GM23338 (cell line): Measurements from ENCODE around the gene SIDT2. TPM values are rescaled to one million over a fixed set of nuclear protein-coding genes. Genes with fewer than 3 reads are reported as not detected.

ENCODE experiments used
- ATAC-seq: fragments of 200-7000 bp; cut with Tn5 transposase; 3 replicates; pipeline ENCODE4 v1.9.1; 2020
- DNase-seq: peaks from one replicate; pipeline ENCODE4 v3.0.0-alpha.2; 2015; ENCODE audit warnings: low spot score
- H2AFZ ChIP-seq: fragments of 200-600 bp; sonication (generic); 2 replicates; pipeline ENCODE4 v1.8.0; 2016; ENCODE audit warnings: antibody characterized with exemption, mild to moderate bottlenecking, moderate library complexity
- H3F3A ChIP-seq: fragments of 200-600 bp; sonication (generic); replicated peaks from 2 replicates; pipeline ENCODE4 v1.8.0; 2017; ENCODE audit warnings: antibody characterized with exemption, mixed run types, low read depth
- H3K27ac ChIP-seq: fragments of 200-600 bp; sonication (generic); 2 replicates; pipeline ENCODE4 v1.6.1; 2016; ENCODE audit warnings: low read depth
- H3K27me3 ChIP-seq: fragments of 200-600 bp; sonication (generic); 2 replicates; pipeline ENCODE4 v1.8.0; 2016; ENCODE audit warnings: mild to moderate bottlenecking, mixed run types, moderate library complexity; ENCODE audit not compliant: insufficient read depth
- H3K36me3 ChIP-seq: fragments of 200-600 bp; sonication (generic); 2 replicates; pipeline ENCODE4 v1.8.0; 2016; ENCODE audit warnings: mild to moderate bottlenecking; ENCODE audit not compliant: insufficient read depth
- H3K4me1 ChIP-seq: fragments of 200-600 bp; sonication (generic); 2 replicates; pipeline ENCODE4 v1.8.0; 2016; ENCODE audit warnings: mild to moderate bottlenecking, moderate library complexity; ENCODE audit not compliant: insufficient read depth
- H3K4me2 ChIP-seq: fragments of 200-600 bp; sonication (generic); 2 replicates; pipeline ENCODE4 v1.7.1; 2017; ENCODE audit warnings: mixed run types
- H3K4me3 ChIP-seq: fragments of 200-600 bp; sonication (generic); 2 replicates; pipeline ENCODE4 v1.6.1; 2016; ENCODE audit warnings: mixed run types
- H3K79me2 ChIP-seq: fragments of 200-600 bp; sonication (generic); replicated peaks from 2 replicates; pipeline ENCODE4 v1.8.0; 2017; ENCODE audit warnings: mild to moderate bottlenecking; ENCODE audit not compliant: insufficient read depth
- H3K9me2 ChIP-seq: fragments of 200-600 bp; sonication (generic); 2 replicates; pipeline ENCODE4 v1.8.0; 2017; ENCODE audit not compliant: insufficient read depth
- H4K20me1 ChIP-seq: fragments of 200-600 bp; sonication (generic); replicated peaks from 2 replicates; pipeline ENCODE4 v1.8.0; 2017; ENCODE audit warnings: mild to moderate bottlenecking; ENCODE audit not compliant: insufficient read depth
- H3K27ac Mint-ChIP-seq: 2 replicates; pipeline ENCODE4 v1.8.0; 2020; ENCODE audit warnings: inconsistent platforms, mild to moderate bottlenecking, moderate library complexity, mixed read lengths
- H3K27me3 Mint-ChIP-seq: 3 replicates; pipeline ENCODE4 v1.8.0; 2022; ENCODE audit warnings: low read depth, mild to moderate bottlenecking, moderate library complexity, mixed read lengths, inconsistent platforms; ENCODE audit not compliant: insufficient read depth, poor library complexity
- H3K36me3 Mint-ChIP-seq: 3 replicates; pipeline ENCODE4 v1.8.0; 2021; ENCODE audit warnings: low read depth, mild to moderate bottlenecking, inconsistent platforms, moderate library complexity, mixed read lengths
- H3K4me1 Mint-ChIP-seq: 3 replicates; pipeline ENCODE4 v1.8.0; 2020; ENCODE audit warnings: mild to moderate bottlenecking, inconsistent platforms, mixed read lengths
- H3K4me3 Mint-ChIP-seq: 3 replicates; pipeline ENCODE4 v1.8.0; 2021; ENCODE audit warnings: moderate library complexity, mild to moderate bottlenecking, inconsistent platforms, mixed read lengths
- H3K9me3 Mint-ChIP-seq: 3 replicates; pipeline ENCODE4 v1.8.0; 2020; ENCODE audit warnings: moderate library complexity, mild to moderate bottlenecking, inconsistent platforms, mixed read lengths
- CREB1 ChIP-seq: fragments of 250-450 bp; sonication (Bioruptor Pico); IDR thresholded peaks from 2 replicates; pipeline ENCODE4 v1.5.0; 2020; ENCODE audit warnings: low read depth, mild to moderate bottlenecking, moderate library complexity
- EZH2 ChIP-seq: fragments of 200-600 bp; sonication (generic); IDR thresholded peaks from one replicate; pipeline ENCODE4 v1.8.0; 2017; ENCODE audit warnings: antibody characterized with exemption, mild to moderate bottlenecking, low read depth; ENCODE audit not compliant: unreplicated experiment
- EZH2phosphoT487 ChIP-seq: fragments of 200-600 bp; sonication (generic); IDR thresholded peaks from one replicate; pipeline ENCODE4 v1.8.1; 2018; ENCODE audit warnings: antibody characterized with exemption; ENCODE audit not compliant: unreplicated experiment
- JUNB ChIP-seq: IDR thresholded peaks from one replicate; pipeline ENCODE4 v1.6.1; 2016; ENCODE audit warnings: antibody characterized with exemption; ENCODE audit not compliant: unreplicated experiment
- NANOG ChIP-seq: IDR thresholded peaks from 2 replicates; pipeline ENCODE4 v1.6.1; 2016; ENCODE audit warnings: antibody characterized with exemption, borderline replicate concordance
- POLR2AphosphoS5 ChIP-seq: IDR thresholded peaks from 2 replicates; pipeline ENCODE4 v1.6.1; 2016; ENCODE audit warnings: antibody characterized with exemption, low read depth
- STAT1 ChIP-seq: IDR thresholded peaks from one replicate; pipeline ENCODE4 v1.6.1; 2016; ENCODE audit warnings: antibody characterized with exemption; ENCODE audit not compliant: unreplicated experiment
- ZNF114 ChIP-seq: fragments of 250-450 bp; sonication (Bioruptor Pico); IDR thresholded peaks from 2 replicates; pipeline ENCODE4 v1.5.0; 2020; ENCODE audit warnings: mild to moderate bottlenecking, moderate library complexity
- ZNF331 ChIP-seq: fragments of 250-450 bp; sonication (Bioruptor Pico); IDR thresholded peaks from 2 replicates; pipeline ENCODE4 v1.5.0; 2020; ENCODE audit warnings: low read depth, mild to moderate bottlenecking, moderate library complexity
- polyA plus RNA-seq: library from polyadenylated mRNA; unstranded; fragments of >200 nt; fragmentation: Nextera tagmentation; extraction: Ambion mirVana; gene quantifications from 2 replicates; pipeline ENCODE4 v1.2.1, GENCODE V29; 2016
- total RNA-seq: library from RNA; depleted of rRNA; stranded (reverse); fragments of >200 nt; shearing (Covaris generic); gene quantifications from 2 replicates; pipeline ENCODE4 v1.2.3, GENCODE V29; 2014
- TF ChIP-seq, protein P1 (sequence below): fragments of 250-450 bp; sonication (Bioruptor Pico); IDR thresholded peaks from 2 replicates; pipeline ENCODE4 v1.5.0; 2020; ENCODE audit warnings: mild to moderate bottlenecking, moderate library complexity
- TF ChIP-seq, protein P2 (sequence below): IDR thresholded peaks from one replicate; pipeline ENCODE4 v1.6.1; 2018; ENCODE audit warnings: antibody characterized with exemption; ENCODE audit not compliant: unreplicated experiment
- TF ChIP-seq, protein P3 (sequence below), 2 experiments: fragments of 200-600 bp in 1 of 2; sonication (generic) in 1 of 2; conservative IDR thresholded peaks; 2 replicates each; pipeline versions ENCODE4 v1.5.1 to v1.6.1; 2016 to 2017; ENCODE audit warnings: antibody characterized with exemption in 2 of 2, low read depth in 2 of 2, mild to moderate bottlenecking in 2 of 2, moderate library complexity in 1 of 2
- TF ChIP-seq, protein P4 (sequence below): IDR thresholded peaks from 2 replicates; pipeline ENCODE4 v1.6.1; 2016; ENCODE audit warnings: antibody characterized with exemption

The SIDT2 gene
- total and polyA plus RNA-seq, 2 experiments from 2014 or later, result 7.5 to 12.1 TPM

DNA sequence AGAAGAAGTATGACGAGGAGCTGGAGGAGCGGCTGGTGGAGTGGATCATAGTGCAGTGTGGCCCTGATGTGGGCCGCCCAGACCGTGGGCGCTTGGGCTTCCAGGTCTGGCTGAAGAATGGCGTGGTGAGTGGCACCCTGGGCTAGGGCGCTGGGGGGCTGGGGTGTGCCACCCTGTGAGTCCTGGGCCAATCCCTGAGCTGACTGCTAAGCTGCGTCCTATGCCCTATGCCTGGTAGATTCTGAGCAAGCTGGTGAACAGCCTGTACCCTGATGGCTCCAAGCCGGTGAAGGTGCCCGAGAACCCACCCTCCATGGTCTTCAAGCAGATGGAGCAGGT is 24.5 kb downstream of the SIDT2 start:
- H3K4me3 Mint-ChIP-seq, result no peak overlapping the region
- no peak for DNase-seq
- peaks cover 32% of the 10 kb centered on the region for H3K4me1 Mint-ChIP-seq
- Histone ChIP-seq H4K20me1 (no peaks in the 10 kb centered on the region), H3K36me3 (no peaks in the 10 kb centered on the region), H3F3A (peaks cover 12% of the 10 kb centered on the region), H3K79me2 (peaks cover 23% of the 10 kb centered on the region), H3K27me3 (no peaks in the 10 kb centered on the region), H3K4me1 (peaks cover 27% of the 10 kb centered on the region), H3K9me2 (no peaks in the 10 kb centered on the region), H3K27ac (no peak overlapping the region), H2AFZ (no peak overlapping the region), H3K4me2 (no peak overlapping the region), H3K4me3 (no peak overlapping the region)
- no peak overlapping the region for H3K27ac Mint-ChIP-seq
- TF ChIP-seq, protein P1, sequence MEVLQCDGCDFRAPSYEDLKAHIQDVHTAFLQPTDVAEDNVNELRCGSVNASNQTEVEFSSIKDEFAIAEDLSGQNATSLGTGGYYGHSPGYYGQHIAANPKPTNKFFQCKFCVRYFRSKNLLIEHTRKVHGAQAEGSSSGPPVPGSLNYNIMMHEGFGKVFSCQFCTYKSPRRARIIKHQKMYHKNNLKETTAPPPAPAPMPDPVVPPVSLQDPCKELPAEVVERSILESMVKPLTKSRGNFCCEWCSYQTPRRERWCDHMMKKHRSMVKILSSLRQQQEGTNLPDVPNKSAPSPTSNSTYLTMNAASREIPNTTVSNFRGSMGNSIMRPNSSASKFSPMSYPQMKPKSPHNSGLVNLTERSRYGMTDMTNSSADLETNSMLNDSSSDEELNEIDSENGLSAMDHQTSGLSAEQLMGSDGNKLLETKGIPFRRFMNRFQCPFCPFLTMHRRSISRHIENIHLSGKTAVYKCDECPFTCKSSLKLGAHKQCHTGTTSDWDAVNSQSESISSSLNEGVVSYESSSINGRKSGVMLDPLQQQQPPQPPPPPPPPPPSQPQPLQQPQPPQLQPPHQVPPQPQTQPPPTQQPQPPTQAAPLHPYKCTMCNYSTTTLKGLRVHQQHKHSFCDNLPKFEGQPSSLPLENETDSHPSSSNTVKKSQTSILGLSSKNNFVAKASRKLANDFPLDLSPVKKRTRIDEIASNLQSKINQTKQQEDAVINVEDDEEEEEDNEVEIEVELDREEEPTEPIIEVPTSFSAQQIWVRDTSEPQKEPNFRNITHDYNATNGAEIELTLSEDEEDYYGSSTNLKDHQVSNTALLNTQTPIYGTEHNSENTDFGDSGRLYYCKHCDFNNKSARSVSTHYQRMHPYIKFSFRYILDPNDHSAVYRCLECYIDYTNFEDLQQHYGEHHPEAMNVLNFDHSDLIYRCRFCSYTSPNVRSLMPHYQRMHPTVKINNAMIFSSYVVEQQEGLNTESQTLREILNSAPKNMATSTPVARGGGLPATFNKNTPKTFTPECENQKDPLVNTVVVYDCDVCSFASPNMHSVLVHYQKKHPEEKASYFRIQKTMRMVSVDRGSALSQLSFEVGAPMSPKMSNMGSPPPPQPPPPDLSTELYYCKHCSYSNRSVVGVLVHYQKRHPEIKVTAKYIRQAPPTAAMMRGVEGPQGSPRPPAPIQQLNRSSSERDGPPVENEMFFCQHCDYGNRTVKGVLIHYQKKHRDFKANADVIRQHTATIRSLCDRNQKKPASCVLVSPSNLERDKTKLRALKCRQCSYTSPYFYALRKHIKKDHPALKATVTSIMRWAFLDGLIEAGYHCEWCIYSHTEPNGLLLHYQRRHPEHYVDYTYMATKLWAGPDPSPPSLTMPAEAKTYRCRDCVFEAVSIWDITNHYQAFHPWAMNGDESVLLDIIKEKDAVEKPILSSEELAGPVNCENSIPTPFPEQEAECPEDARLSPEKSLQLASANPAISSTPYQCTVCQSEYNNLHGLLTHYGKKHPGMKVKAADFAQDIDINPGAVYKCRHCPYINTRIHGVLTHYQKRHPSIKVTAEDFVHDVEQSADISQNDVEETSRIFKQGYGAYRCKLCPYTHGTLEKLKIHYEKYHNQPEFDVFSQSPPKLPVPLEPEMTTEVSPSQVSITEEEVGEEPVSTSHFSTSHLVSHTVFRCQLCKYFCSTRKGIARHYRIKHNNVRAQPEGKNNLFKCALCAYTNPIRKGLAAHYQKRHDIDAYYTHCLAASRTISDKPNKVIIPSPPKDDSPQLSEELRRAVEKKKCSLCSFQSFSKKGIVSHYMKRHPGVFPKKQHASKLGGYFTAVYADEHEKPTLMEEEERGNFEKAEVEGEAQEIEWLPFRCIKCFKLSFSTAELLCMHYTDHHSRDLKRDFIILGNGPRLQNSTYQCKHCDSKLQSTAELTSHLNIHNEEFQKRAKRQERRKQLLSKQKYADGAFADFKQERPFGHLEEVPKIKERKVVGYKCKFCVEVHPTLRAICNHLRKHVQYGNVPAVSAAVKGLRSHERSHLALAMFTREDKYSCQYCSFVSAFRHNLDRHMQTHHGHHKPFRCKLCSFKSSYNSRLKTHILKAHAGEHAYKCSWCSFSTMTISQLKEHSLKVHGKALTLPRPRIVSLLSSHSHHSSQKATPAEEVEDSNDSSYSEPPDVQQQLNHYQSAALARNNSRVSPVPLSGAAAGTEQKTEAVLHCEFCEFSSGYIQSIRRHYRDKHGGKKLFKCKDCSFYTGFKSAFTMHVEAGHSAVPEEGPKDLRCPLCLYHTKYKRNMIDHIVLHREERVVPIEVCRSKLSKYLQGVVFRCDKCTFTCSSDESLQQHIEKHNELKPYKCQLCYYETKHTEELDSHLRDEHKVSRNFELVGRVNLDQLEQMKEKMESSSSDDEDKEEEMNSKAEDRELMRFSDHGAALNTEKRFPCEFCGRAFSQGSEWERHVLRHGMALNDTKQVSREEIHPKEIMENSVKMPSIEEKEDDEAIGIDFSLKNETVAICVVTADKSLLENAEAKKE (CRISPR knock-in tag), result no peak
- TF ChIP-seq POLR2AphosphoS5, result no peak
- TF ChIP-seq EZH2phosphoT487, result no peak
- TF ChIP-seq CREB1 (CRISPR knock-in tag), result no peak
- no peak for TF ChIP-seq EZH2
- no peak for TF ChIP-seq STAT1
- TF ChIP-seq, protein P2, sequence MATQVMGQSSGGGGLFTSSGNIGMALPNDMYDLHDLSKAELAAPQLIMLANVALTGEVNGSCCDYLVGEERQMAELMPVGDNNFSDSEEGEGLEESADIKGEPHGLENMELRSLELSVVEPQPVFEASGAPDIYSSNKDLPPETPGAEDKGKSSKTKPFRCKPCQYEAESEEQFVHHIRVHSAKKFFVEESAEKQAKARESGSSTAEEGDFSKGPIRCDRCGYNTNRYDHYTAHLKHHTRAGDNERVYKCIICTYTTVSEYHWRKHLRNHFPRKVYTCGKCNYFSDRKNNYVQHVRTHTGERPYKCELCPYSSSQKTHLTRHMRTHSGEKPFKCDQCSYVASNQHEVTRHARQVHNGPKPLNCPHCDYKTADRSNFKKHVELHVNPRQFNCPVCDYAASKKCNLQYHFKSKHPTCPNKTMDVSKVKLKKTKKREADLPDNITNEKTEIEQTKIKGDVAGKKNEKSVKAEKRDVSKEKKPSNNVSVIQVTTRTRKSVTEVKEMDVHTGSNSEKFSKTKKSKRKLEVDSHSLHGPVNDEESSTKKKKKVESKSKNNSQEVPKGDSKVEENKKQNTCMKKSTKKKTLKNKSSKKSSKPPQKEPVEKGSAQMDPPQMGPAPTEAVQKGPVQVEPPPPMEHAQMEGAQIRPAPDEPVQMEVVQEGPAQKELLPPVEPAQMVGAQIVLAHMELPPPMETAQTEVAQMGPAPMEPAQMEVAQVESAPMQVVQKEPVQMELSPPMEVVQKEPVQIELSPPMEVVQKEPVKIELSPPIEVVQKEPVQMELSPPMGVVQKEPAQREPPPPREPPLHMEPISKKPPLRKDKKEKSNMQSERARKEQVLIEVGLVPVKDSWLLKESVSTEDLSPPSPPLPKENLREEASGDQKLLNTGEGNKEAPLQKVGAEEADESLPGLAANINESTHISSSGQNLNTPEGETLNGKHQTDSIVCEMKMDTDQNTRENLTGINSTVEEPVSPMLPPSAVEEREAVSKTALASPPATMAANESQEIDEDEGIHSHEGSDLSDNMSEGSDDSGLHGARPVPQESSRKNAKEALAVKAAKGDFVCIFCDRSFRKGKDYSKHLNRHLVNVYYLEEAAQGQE, result no peak
- no peak for TF ChIP-seq ZNF114 (CRISPR knock-in tag)
- no peak for TF ChIP-seq JUNB
- TF ChIP-seq ZNF331 (CRISPR knock-in tag), result no peak
- TF ChIP-seq NANOG, result no peak
- TF ChIP-seq, protein P3, sequence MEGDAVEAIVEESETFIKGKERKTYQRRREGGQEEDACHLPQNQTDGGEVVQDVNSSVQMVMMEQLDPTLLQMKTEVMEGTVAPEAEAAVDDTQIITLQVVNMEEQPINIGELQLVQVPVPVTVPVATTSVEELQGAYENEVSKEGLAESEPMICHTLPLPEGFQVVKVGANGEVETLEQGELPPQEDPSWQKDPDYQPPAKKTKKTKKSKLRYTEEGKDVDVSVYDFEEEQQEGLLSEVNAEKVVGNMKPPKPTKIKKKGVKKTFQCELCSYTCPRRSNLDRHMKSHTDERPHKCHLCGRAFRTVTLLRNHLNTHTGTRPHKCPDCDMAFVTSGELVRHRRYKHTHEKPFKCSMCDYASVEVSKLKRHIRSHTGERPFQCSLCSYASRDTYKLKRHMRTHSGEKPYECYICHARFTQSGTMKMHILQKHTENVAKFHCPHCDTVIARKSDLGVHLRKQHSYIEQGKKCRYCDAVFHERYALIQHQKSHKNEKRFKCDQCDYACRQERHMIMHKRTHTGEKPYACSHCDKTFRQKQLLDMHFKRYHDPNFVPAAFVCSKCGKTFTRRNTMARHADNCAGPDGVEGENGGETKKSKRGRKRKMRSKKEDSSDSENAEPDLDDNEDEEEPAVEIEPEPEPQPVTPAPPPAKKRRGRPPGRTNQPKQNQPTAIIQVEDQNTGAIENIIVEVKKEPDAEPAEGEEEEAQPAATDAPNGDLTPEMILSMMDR (conservative IDR thresholded peaks at IDR 0.05; ENCODE audit: low read depth in 2 of 2), result no peak
- TF ChIP-seq, protein P4, sequence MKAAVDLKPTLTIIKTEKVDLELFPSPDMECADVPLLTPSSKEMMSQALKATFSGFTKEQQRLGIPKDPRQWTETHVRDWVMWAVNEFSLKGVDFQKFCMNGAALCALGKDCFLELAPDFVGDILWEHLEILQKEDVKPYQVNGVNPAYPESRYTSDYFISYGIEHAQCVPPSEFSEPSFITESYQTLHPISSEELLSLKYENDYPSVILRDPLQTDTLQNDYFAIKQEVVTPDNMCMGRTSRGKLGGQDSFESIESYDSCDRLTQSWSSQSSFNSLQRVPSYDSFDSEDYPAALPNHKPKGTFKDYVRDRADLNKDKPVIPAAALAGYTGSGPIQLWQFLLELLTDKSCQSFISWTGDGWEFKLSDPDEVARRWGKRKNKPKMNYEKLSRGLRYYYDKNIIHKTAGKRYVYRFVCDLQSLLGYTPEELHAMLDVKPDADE, result no peak
- no peak for ATAC-seq
- H3K27me3 Mint-ChIP-seq, result peaks cover 26% of the 10 kb centered on the region
- peaks cover 32% of the 10 kb centered on the region for H3K36me3 Mint-ChIP-seq
- no peaks in the 10 kb centered on the region; the same call in 2 of the 3 replicates for H3K9me3 Mint-ChIP-seq
